ENCODE results near the gene TMEM14A. TPM values are rescaled to one million over a fixed set of nuclear protein-coding genes. Genes with fewer than 3 reads are reported as not detected.

TMEM14A gene
- total and polyA plus RNA-seq, 2 of the 8 experiments (the other 6 are each of a cell fraction or from before 2014, with no cell fraction given) = 11.1 to 11.2 TPM

DNA sequence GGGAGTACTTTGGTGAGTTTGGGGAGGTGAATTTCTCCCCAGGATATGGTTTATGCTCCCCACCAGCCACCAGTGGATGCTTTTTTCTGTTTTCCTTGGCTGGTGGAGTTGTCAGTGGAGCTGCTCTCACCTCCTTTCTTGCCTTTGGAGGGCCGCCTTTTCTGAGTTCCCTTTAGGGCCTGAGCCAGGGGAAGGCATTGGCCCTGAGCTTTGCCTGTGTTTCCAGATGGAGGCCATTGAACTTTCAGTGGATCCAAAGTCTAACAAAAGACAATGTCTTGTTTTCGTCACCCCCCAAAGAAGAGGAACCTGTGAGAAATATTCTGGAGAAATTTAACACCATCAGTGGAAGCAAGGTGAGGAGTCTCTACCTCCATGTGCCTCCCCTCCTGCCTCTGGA is 4.4 kb upstream of the TMEM14A start (continued):
- TF ChIP-seq, protein P1, sequence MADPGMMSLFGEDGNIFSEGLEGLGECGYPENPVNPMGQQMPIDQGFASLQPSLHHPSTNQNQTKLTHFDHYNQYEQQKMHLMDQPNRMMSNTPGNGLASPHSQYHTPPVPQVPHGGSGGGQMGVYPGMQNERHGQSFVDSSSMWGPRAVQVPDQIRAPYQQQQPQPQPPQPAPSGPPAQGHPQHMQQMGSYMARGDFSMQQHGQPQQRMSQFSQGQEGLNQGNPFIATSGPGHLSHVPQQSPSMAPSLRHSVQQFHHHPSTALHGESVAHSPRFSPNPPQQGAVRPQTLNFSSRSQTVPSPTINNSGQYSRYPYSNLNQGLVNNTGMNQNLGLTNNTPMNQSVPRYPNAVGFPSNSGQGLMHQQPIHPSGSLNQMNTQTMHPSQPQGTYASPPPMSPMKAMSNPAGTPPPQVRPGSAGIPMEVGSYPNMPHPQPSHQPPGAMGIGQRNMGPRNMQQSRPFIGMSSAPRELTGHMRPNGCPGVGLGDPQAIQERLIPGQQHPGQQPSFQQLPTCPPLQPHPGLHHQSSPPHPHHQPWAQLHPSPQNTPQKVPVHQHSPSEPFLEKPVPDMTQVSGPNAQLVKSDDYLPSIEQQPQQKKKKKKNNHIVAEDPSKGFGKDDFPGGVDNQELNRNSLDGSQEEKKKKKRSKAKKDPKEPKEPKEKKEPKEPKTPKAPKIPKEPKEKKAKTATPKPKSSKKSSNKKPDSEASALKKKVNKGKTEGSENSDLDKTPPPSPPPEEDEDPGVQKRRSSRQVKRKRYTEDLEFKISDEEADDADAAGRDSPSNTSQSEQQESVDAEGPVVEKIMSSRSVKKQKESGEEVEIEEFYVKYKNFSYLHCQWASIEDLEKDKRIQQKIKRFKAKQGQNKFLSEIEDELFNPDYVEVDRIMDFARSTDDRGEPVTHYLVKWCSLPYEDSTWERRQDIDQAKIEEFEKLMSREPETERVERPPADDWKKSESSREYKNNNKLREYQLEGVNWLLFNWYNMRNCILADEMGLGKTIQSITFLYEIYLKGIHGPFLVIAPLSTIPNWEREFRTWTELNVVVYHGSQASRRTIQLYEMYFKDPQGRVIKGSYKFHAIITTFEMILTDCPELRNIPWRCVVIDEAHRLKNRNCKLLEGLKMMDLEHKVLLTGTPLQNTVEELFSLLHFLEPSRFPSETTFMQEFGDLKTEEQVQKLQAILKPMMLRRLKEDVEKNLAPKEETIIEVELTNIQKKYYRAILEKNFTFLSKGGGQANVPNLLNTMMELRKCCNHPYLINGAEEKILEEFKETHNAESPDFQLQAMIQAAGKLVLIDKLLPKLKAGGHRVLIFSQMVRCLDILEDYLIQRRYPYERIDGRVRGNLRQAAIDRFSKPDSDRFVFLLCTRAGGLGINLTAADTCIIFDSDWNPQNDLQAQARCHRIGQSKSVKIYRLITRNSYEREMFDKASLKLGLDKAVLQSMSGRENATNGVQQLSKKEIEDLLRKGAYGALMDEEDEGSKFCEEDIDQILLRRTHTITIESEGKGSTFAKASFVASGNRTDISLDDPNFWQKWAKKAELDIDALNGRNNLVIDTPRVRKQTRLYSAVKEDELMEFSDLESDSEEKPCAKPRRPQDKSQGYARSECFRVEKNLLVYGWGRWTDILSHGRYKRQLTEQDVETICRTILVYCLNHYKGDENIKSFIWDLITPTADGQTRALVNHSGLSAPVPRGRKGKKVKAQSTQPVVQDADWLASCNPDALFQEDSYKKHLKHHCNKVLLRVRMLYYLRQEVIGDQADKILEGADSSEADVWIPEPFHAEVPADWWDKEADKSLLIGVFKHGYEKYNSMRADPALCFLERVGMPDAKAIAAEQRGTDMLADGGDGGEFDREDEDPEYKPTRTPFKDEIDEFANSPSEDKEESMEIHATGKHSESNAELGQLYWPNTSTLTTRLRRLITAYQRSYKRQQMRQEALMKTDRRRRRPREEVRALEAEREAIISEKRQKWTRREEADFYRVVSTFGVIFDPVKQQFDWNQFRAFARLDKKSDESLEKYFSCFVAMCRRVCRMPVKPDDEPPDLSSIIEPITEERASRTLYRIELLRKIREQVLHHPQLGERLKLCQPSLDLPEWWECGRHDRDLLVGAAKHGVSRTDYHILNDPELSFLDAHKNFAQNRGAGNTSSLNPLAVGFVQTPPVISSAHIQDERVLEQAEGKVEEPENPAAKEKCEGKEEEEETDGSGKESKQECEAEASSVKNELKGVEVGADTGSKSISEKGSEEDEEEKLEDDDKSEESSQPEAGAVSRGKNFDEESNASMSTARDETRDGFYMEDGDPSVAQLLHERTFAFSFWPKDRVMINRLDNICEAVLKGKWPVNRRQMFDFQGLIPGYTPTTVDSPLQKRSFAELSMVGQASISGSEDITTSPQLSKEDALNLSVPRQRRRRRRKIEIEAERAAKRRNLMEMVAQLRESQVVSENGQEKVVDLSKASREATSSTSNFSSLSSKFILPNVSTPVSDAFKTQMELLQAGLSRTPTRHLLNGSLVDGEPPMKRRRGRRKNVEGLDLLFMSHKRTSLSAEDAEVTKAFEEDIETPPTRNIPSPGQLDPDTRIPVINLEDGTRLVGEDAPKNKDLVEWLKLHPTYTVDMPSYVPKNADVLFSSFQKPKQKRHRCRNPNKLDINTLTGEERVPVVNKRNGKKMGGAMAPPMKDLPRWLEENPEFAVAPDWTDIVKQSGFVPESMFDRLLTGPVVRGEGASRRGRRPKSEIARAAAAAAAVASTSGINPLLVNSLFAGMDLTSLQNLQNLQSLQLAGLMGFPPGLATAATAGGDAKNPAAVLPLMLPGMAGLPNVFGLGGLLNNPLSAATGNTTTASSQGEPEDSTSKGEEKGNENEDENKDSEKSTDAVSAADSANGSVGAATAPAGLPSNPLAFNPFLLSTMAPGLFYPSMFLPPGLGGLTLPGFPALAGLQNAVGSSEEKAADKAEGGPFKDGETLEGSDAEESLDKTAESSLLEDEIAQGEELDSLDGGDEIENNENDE (IDR thresholded peaks at IDR 0.05; ENCODE audit: insufficient replicate concordance, low read length) = no peak
- TF ChIP-seq BCL11A (IDR thresholded peaks at IDR 0.05; ENCODE audit: low read depth in 2 of 2, low read length in 2 of 2) (no peak), SP2 (IDR thresholded peaks at IDR 0.05; ENCODE audit: low read length) (no peak), SIX5 (IDR thresholded peaks at IDR 0.05; ENCODE audit: low read depth, low read length) (no peak)
- TF ChIP-seq, protein P2, sequence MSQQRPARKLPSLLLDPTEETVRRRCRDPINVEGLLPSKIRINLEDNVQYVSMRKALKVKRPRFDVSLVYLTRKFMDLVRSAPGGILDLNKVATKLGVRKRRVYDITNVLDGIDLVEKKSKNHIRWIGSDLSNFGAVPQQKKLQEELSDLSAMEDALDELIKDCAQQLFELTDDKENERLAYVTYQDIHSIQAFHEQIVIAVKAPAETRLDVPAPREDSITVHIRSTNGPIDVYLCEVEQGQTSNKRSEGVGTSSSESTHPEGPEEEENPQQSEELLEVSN (IDR thresholded peaks at IDR 0.05) = no peak
